Measurements from ENCODE around the gene SMYD3. TPM values are rescaled to one million over a fixed set of nuclear protein-coding genes. Genes with fewer than 3 reads are reported as not detected.

Gene SMYD3
- total RNA-seq, 4 donors from 2014 or later, result 10.5 to 36.4 (median 22.5) TPM

GRCh38 chr1:245958016-245958415, 549.1 kb downstream of the SMYD3 start:
- no peak for DNase-seq
- Histone ChIP-seq H3K27me3 (no peaks in the 10 kb centered on the region), H3K27ac (no peak overlapping the region), H3K4me3 (no peak overlapping the region), H3K4me1 (no peaks in the 10 kb centered on the region), H3K9me3 (no peaks in the 10 kb centered on the region), H3K36me3 (no peaks in the 10 kb centered on the region)
- TF ChIP-seq CTCF (IDR thresholded peaks at IDR 0.05) (no peak), POLR2A (IDR thresholded peaks at IDR 0.05) (no peak)
- intact Hi-C loops (cut with DNase I; ENCODE audit: low total_unique reads), result no loop called here

DNA sequence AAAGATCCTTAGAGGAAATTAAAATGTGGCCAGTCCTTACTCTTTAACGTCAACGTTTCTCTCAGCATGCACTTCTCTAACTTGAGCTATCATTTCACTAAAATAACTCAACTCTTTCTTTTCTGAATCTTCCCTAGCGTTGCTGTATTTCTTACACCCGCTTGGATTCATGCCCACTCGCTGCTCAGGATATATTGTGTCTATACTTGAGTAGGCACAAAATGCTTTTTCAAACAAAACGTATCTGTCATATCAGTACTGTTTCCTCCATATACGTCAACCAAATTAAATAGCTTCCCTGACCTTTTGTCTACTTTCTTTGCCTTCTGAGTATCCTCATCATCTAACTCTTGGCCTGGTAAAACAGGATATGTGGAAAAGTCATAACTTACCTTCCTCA, 549.7 kb downstream of the SMYD3 start:
- TF ChIP-seq POLR2A (IDR thresholded peaks at IDR 0.05) (no peak), CTCF (IDR thresholded peaks at IDR 0.05) (no peak)
- intact Hi-C loops (cut with DNase I; ENCODE audit: low total_unique reads), result no loop called here
- no peak overlapping the region for H3K4me3 ChIP-seq
- no peaks in the 10 kb centered on the region for H3K9me3 ChIP-seq
- no peak for DNase-seq
- no peaks in the 10 kb centered on the region for H3K27me3 ChIP-seq
- H3K27ac ChIP-seq, result no peak overlapping the region
- H3K4me1 ChIP-seq, result no peaks in the 10 kb centered on the region
- H3K36me3 ChIP-seq, result no peaks in the 10 kb centered on the region

DNA sequence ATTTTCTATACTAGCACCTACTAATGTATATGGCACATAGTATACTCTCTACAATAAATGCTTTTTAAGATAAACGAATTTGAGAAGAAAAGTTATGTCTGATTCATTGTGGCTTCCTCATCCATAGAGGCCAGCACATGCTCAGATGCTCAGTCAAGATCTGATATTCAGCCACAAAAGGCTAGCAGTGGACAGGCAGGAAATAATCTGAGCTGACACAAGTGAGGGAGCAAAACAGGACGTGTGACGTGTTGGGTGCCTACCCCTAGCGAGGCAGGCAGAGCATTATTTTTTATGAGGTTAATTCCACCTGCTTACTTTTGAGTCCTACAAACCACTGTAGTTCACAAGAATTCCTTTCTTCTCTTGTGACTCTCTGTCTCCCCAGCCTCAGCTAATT, 550.9 kb downstream of the SMYD3 start:
- Histone ChIP-seq H3K27me3 (no peaks in the 10 kb centered on the region), H3K27ac (no peak overlapping the region), H3K36me3 (no peaks in the 10 kb centered on the region), H3K4me3 (no peak overlapping the region), H3K4me1 (no peaks in the 10 kb centered on the region), H3K9me3 (no peaks in the 10 kb centered on the region)
- DNase-seq, result no peak
- intact Hi-C loops (cut with DNase I; ENCODE audit: low total_unique reads), result no loop called here
- TF ChIP-seq POLR2A (IDR thresholded peaks at IDR 0.05) (no peak), CTCF (IDR thresholded peaks at IDR 0.05) (no peak)

GRCh38 chr1:245953876-245954660, 553.0 kb downstream of the SMYD3 start:
- no peaks in the 10 kb centered on the region for H3K4me1 ChIP-seq
- DNase-seq, result no peak
- H3K4me3 ChIP-seq, result peak overlapping the region; percentile 14 to 27
- intact Hi-C loops (cut with DNase I; ENCODE audit: low total_unique reads), result no loop called here
- no peaks in the 10 kb centered on the region for H3K36me3 ChIP-seq
- peak overlapping the region; percentile 72 to 74 for H3K27ac ChIP-seq
- H3K27me3 ChIP-seq, result no peaks in the 10 kb centered on the region
- TF ChIP-seq CTCF (IDR thresholded peaks at IDR 0.05), result no peak
- TF ChIP-seq POLR2A (IDR thresholded peaks at IDR 0.05), result no peak
- H3K9me3 ChIP-seq, result no peaks in the 10 kb centered on the region

DNA sequence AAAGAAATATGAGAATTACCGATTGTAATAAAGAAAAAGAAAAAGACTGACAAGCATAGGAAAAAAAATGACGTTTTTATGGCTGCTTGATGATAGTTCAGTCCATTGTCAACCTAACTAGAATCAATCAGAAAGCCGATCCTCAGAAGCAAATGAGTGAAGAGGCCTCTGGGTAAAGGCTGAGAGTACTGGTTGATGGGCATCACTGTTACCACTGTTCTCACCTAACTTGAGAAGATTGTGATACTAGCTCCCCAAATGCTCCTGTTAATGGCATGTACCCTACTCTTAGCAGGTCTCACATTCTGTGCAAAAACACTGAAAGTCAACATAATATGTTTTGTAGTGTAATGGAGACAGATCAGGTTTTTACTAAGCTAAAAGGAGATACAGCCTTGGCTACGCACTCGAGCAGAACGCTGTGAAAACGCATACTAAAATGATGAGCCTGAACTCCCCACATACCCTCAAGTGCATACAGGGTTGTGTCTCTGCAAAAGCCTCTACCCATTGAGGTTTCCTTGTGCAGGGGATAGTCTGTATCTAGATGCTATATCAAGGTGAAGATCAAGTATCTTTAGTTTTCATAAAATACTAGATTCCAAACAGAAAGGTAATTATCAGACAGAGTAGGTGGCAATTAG, 554.6 kb downstream of the SMYD3 start:
- DNase-seq, result no peak
- no peaks in the 10 kb centered on the region for H3K4me1 ChIP-seq
- H3K4me3 ChIP-seq, result no peak overlapping the region
- no peaks in the 10 kb centered on the region for H3K27me3 ChIP-seq
- TF ChIP-seq CTCF (IDR thresholded peaks at IDR 0.05) (no peak), POLR2A (IDR thresholded peaks at IDR 0.05) (no peak)
- intact Hi-C loops (cut with DNase I; ENCODE audit: low total_unique reads), result no loop called here
- H3K9me3 ChIP-seq, result no peaks in the 10 kb centered on the region
- no peaks in the 10 kb centered on the region for H3K36me3 ChIP-seq
- H3K27ac ChIP-seq, result peak overlapping the region; percentile 72 to 74
